Uterus (tissue), 4 donors: ENCODE data around the gene NHS. TPM values are rescaled to one million over a fixed set of nuclear protein-coding genes. Genes with fewer than 3 reads are reported as not detected.

ENCODE experiments used
- DNase-seq, 2 donors: peaks; one replicate each; pipeline ENCODE4 v3.0.0-alpha.2; 2019 to 2020
- H3K27ac ChIP-seq, 2 donors: fragments of 200-600 bp; sonication (generic); 1 replicate in 1 of 2; 2 replicates in 1 of 2; pipeline ENCODE4 v1.5.1; 2016 to 2018
- H3K27me3 ChIP-seq, 2 donors: fragments of 200-600 bp; sonication (generic); one replicate each; pipeline ENCODE4 v1.5.1; 2018 to 2019; ENCODE audit warnings: control low read depth in 1 of 2
- H3K36me3 ChIP-seq, 2 donors: fragments of 200-600 bp; sonication (generic); one replicate each; pipeline ENCODE4 v1.5.1; 2019; ENCODE audit warnings: control low read depth in 1 of 2
- H3K4me1 ChIP-seq, 2 donors: fragments of 200-600 bp; sonication (generic); one replicate each; pipeline ENCODE4 v1.5.1; 2018 to 2019; ENCODE audit warnings: control low read depth in 1 of 2
- H3K4me3 ChIP-seq, 2 donors: fragments of 200-600 bp; sonication (generic); 1 replicate in 1 of 2; 2 replicates in 1 of 2; pipeline ENCODE4 v1.5.1; 2018 to 2019; ENCODE audit warnings: mild to moderate bottlenecking in 1 of 2
- H3K9me3 ChIP-seq, 2 donors: fragments of 200-600 bp; sonication (generic); one replicate each; pipeline ENCODE4 v1.5.1; 2019; ENCODE audit warnings: control low read depth in 1 of 2
- POLR2A ChIP-seq, 2 donors: fragments of 450-650 bp; IDR thresholded peaks; one replicate each; pipeline ENCODE4 v1.6.1; 2016; ENCODE audit warnings: antibody characterized with exemption in 2 of 2, mild to moderate bottlenecking in 1 of 2, moderate library complexity in 1 of 2
- intact Hi-C: fragments of 100-400 bp; cut with DNase I; formaldehyde crosslinking; loops from one replicate; pipeline ENCODE4 v1.15.1; 2023; ENCODE audit warnings: low total_unique reads
- total RNA-seq, 4 donors: library from RNA; depleted of rRNA in 3 of 4; stranded (reverse); fragments of >200 nt in 3 of 4; gene quantifications; one replicate each; pipeline versions ENCODE4 v1.1.0 to v1.2.4, GENCODE V29; 2014 to 2023
- TF ChIP-seq, protein P1 (sequence below), 4 experiments: fragments of 200-600 bp in 2 of 4; fragments of 450-650 bp in 2 of 4; sonication (generic) in 2 of 4; IDR thresholded peaks; one replicate each; pipeline ENCODE4 v1.5.1; 2016 to 2019; ENCODE audit warnings: antibody characterized with exemption in 4 of 4, mild to moderate bottlenecking in 2 of 4, moderate library complexity in 1 of 4
- donor health status: DM: yes; HTN: yes; CAD: no.

The NHS gene
- total RNA-seq, 4 donors from 2014 or later = 3.5 to 14.3 (median 9.5) TPM

DNA sequence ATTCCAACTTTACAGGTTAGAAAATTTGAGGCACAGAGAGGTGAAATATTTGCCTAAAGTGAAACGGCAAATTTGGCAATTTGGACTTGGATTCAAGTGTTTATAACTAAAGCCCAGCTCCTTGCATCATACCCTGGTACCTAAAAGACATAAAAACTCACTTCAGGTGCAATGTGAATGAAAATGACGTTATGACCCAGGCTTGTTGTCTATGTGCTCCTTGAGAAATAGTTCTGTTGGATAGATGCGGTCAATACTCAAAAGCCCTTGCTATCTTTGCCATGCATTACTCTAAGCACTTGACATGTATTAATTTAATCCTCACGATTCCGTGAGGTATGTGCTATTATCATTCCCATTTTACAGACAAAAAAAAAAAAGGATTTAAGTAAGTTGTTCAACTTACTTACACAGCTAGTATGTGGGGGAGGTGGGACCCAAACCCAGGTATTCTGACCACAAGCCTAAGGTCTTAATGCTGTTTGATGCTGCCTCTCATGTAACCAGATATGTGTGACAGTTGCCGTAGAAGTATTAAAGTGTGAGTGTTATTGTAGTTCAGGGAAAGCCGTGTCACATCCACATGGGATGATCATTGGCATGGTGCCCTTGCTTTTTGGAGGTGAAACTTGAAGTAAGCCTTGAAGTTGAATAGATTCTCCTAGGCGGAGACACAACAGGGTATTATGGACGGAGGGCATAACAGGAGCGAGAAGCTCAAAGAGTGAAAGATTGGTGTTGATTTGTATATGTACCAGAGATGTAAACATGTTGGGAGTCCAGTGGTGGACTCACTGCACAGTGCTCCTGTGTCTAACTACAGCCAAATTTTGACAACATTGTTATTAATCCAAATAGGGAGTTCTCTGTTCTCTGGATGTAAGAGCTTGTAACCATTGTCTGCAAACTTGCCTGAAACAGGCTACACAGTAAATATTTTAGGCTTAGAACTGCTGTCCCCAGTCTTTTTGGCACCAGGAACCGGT lies 365.4 kb downstream of the NHS start:
- Histone ChIP-seq H3K27me3 (no peaks in the 10 kb centered on the region), H3K9me3 (no peaks in the 10 kb centered on the region), H3K36me3 (no peaks in the 10 kb centered on the region), H3K27ac (no peak overlapping the region), H3K4me3 (no peak overlapping the region), H3K4me1 (no peaks in the 10 kb centered on the region)
- intact Hi-C loops = no loop called here
- DNase-seq = no peak
- no peak for TF ChIP-seq POLR2A (IDR thresholded peaks at IDR 0.05)
- TF ChIP-seq, protein P1, sequence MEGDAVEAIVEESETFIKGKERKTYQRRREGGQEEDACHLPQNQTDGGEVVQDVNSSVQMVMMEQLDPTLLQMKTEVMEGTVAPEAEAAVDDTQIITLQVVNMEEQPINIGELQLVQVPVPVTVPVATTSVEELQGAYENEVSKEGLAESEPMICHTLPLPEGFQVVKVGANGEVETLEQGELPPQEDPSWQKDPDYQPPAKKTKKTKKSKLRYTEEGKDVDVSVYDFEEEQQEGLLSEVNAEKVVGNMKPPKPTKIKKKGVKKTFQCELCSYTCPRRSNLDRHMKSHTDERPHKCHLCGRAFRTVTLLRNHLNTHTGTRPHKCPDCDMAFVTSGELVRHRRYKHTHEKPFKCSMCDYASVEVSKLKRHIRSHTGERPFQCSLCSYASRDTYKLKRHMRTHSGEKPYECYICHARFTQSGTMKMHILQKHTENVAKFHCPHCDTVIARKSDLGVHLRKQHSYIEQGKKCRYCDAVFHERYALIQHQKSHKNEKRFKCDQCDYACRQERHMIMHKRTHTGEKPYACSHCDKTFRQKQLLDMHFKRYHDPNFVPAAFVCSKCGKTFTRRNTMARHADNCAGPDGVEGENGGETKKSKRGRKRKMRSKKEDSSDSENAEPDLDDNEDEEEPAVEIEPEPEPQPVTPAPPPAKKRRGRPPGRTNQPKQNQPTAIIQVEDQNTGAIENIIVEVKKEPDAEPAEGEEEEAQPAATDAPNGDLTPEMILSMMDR (IDR thresholded peaks at IDR 0.05) = no peak

DNA sequence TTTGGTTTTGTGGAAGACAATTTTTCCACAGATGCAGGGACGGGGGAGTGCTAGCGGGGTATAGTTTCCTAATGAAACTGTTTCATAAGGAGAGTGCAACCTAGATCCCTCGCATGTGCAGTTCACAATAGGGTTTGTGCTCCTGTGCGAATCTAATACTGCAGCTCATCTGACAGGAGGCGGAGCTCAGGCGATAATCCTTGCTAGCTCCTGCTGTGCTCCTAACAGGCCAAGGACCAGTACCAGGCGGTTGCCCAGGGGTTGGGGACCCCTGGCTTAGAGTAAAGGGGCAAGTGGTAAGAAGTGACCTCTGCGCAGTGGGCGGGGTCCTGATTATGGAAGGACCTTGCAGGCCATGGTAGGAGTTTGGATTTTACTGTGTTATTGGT lies 366.1 kb downstream of the NHS start:
- no peaks in the 10 kb centered on the region for H3K9me3 ChIP-seq
- TF ChIP-seq, protein P1 (IDR thresholded peaks at IDR 0.05) = no peak
- TF ChIP-seq POLR2A (IDR thresholded peaks at IDR 0.05) = no peak
- H3K36me3 ChIP-seq = no peaks in the 10 kb centered on the region
- intact Hi-C loops = no loop called here
- DNase-seq = no peak
- H3K4me3 ChIP-seq = no peak overlapping the region
- no peak overlapping the region for H3K27ac ChIP-seq
- H3K4me1 ChIP-seq = no peaks in the 10 kb centered on the region
- H3K27me3 ChIP-seq = no peaks in the 10 kb centered on the region

DNA sequence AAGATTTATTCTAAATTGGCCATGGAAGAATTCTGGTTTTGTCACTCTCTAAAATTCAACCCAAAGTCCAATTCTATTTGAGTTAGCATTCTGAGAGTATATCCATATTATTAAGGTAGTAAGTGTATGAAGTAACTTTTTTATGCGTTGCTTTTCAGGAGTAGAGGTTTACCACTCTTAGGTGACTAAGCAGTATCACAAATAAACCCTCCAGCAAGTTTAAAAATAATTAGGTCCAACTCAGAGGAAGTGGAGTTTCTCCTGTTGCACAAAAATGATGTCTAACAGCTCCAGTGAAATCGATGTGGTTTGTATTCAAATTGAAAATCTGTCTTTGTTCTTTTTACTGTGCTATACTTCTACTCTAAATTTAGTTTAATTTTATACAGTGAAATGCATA lies 368.9 kb downstream of the NHS start:
- Histone ChIP-seq H3K9me3 (no peaks in the 10 kb centered on the region), H3K4me3 (no peak overlapping the region), H3K27ac (no peak overlapping the region), H3K27me3 (no peaks in the 10 kb centered on the region), H3K36me3 (no peaks in the 10 kb centered on the region), H3K4me1 (no peaks in the 10 kb centered on the region)
- DNase-seq = no peak
- intact Hi-C loops = no loop called here
- TF ChIP-seq, protein P1 (IDR thresholded peaks at IDR 0.05) = no peak
- TF ChIP-seq POLR2A (IDR thresholded peaks at IDR 0.05) = no peak

DNA sequence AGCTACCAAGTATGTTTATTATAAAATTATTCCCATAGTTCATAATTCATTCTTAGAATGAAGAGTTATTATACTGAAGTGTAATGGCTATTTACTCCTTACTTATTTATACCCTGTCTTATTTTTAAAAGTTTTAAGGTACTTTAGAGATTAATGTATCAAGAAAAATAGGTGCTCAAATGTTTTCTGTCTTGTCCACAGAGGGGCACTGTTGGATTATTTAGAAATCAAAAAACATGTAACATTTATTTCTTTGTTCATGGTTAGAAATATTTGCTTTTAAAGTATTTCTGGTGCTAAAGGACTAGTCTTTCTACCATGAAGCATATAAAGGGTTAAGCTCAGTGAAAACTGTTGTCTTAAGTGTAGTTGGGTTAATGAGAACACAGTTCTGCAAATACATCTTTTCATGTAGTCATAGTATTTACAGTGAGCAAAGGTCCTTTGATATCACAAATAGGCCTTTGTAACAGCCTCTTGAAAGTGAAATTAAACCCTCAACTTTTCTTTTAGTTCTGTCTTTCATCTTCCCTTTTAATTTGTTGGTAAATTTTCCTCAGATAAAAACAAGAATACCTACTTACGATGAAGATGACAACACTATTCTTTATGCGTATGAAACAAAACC lies 370.0 kb downstream of the NHS start:
- no peaks in the 10 kb centered on the region for H3K36me3 ChIP-seq
- no peak for DNase-seq
- no peaks in the 10 kb centered on the region for H3K4me1 ChIP-seq
- H3K4me3 ChIP-seq = no peak overlapping the region
- TF ChIP-seq POLR2A (IDR thresholded peaks at IDR 0.05) = no peak
- TF ChIP-seq, protein P1 (IDR thresholded peaks at IDR 0.05) = peak in 3 of 4 experiments; percentile 26 to 37 (median 27)
- H3K9me3 ChIP-seq = no peaks in the 10 kb centered on the region
- no peaks in the 10 kb centered on the region for H3K27me3 ChIP-seq
- H3K27ac ChIP-seq = no peak overlapping the region
- intact Hi-C loops = no loop called here

DNA sequence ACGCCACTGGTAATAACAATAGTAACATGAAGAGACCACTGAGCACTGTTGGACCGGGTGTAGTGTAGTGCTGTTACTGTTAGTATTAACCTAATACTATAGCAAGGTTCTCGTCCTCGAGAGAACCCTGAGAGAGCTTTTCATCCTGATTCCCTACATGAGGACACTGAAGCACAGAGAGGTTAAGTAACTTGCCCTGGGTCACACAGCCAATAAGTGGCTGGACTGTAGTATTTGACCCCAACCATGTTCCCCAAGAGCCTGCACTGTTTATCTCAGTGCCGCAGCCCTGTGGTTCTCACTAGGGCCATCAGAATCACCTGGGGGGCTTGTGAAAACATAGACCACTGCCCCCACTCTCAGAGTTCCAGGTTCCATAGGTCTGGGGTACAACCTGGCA lies 372.7 kb downstream of the NHS start:
- Histone ChIP-seq H3K27ac (no peak overlapping the region), H3K4me3 (no peak overlapping the region), H3K9me3 (no peaks in the 10 kb centered on the region), H3K4me1 (no peaks in the 10 kb centered on the region), H3K27me3 (no peaks in the 10 kb centered on the region), H3K36me3 (no peaks in the 10 kb centered on the region)
- TF ChIP-seq, protein P1 (IDR thresholded peaks at IDR 0.05) = no peak
- no peak for TF ChIP-seq POLR2A (IDR thresholded peaks at IDR 0.05)
- no peak for DNase-seq
- intact Hi-C loops = no loop called here
